OCI-LY1 (cell line): ENCODE data around the gene DNMT3A.

ENCODE experiments used
- H2AFZ ChIP-seq: fragments of 200-600 bp; sonication (generic), shearing (Covaris generic); 2 replicates; pipeline ENCODE4 v1.6.0; 2014; ENCODE audit warnings: antibody characterized with exemption, mild to moderate bottlenecking, low read length
- H3F3A ChIP-seq: fragments of 200-600 bp; sonication (generic), shearing (Covaris generic); 2 replicates; pipeline ENCODE4 v1.6.0; 2014; ENCODE audit warnings: mild to moderate bottlenecking, antibody characterized with exemption, low read length, moderate library complexity; ENCODE audit not compliant: insufficient read depth
- H3K27ac ChIP-seq: fragments of 200-600 bp; sonication (generic); 2 replicates; pipeline ENCODE4 v1.5.1; 2014; ENCODE audit warnings: low read length, mixed run types, mild to moderate bottlenecking, low read depth; ENCODE audit not compliant: poor library complexity, severe bottlenecking
- H3K27me3 ChIP-seq: fragments of 200-600 bp; sonication (generic); 2 replicates; pipeline ENCODE4 v1.6.0; 2014; ENCODE audit warnings: antibody characterized with exemption, mild to moderate bottlenecking, low read length, moderate library complexity; ENCODE audit not compliant: insufficient read depth
- H3K36me3 ChIP-seq: fragments of 200-600 bp; sonication (generic); 2 replicates; pipeline ENCODE4 v1.6.1; 2014; ENCODE audit warnings: mild to moderate bottlenecking, antibody characterized with exemption, low read length, moderate library complexity, mixed read lengths; ENCODE audit not compliant: insufficient read depth
- H3K4me1 ChIP-seq: fragments of 200-600 bp; sonication (generic); 2 replicates; pipeline ENCODE4 v1.5.1; 2014; ENCODE audit warnings: mild to moderate bottlenecking, low read length, moderate library complexity; ENCODE audit not compliant: insufficient read depth, severe bottlenecking
- H3K4me2 ChIP-seq: fragments of 200-600 bp; sonication (generic), shearing (Covaris generic); 2 replicates; pipeline ENCODE4 v1.6.1; 2014; ENCODE audit warnings: low read length
- H3K4me3 ChIP-seq: fragments of 200-600 bp; sonication (generic); 2 replicates; pipeline ENCODE4 v1.5.1; 2014; ENCODE audit warnings: low read length, low read depth, mild to moderate bottlenecking, mixed read lengths; ENCODE audit not compliant: poor library complexity, severe bottlenecking
- H3K79me2 ChIP-seq: fragments of 200-600 bp; shearing (Covaris generic); 2 replicates; pipeline ENCODE4 v1.6.1; 2016; ENCODE audit warnings: mixed run types, low read length, mixed read lengths; ENCODE audit not compliant: insufficient read depth
- H3K9ac ChIP-seq: fragments of 200-600 bp; sonication (generic), shearing (Covaris generic); 2 replicates; pipeline ENCODE4 v1.6.1; 2014; ENCODE audit warnings: mild to moderate bottlenecking, low read length, mixed read lengths
- H3K9me2 ChIP-seq: fragments of 200-600 bp; sonication (generic), shearing (Covaris generic); 2 replicates; pipeline ENCODE4 v1.6.1; 2014; ENCODE audit warnings: low read depth, mild to moderate bottlenecking, low read length, mixed read lengths
- H3K9me3 ChIP-seq: fragments of 200-600 bp; shearing (Covaris generic); 2 replicates; pipeline ENCODE4 v1.6.1; 2014; ENCODE audit warnings: low read length, mixed read lengths
- H4K20me1 ChIP-seq: fragments of 200-600 bp; sonication (generic), shearing (Covaris generic); 2 replicates; pipeline ENCODE4 v1.6.0; 2016; ENCODE audit warnings: mild to moderate bottlenecking, low read length; ENCODE audit not compliant: insufficient read depth
- EZH2 ChIP-seq: fragments of 200-600 bp; sonication (generic), shearing (Covaris generic); IDR thresholded peaks from 2 replicates; pipeline ENCODE4 v1.8.0; 2017; ENCODE audit warnings: borderline replicate concordance, mixed run types, mild to moderate bottlenecking, antibody characterized with exemption, low read length, moderate library complexity, mixed read lengths
- TF ChIP-seq, protein P1 (sequence below): fragments of 200-600 bp; sonication (generic), shearing (Covaris generic); IDR thresholded peaks from 2 replicates; pipeline ENCODE4 v1.5.1; 2017; ENCODE audit warnings: mild to moderate bottlenecking, antibody characterized with exemption, low read length, moderate library complexity, mixed read lengths

Gene DNMT3A

GRCh38 chr2:25356088-25356487 is 14.4 kb upstream of the DNMT3A start:
- Histone ChIP-seq H3K79me2 (no peaks in the 10 kb centered on the region), H3K9me2 (no peaks in the 10 kb centered on the region), H4K20me1 (no peaks in the 10 kb centered on the region), H3K36me3 (no peaks in the 10 kb centered on the region), H2AFZ (no peak overlapping the region), H3K9me3 (no peaks in the 10 kb centered on the region), H3F3A (no peaks in the 10 kb centered on the region), H3K4me2 (no peak overlapping the region), H3K4me3 (no peak overlapping the region), H3K27ac (no peak overlapping the region), H3K9ac (no peak overlapping the region), H3K4me1 (no peaks in the 10 kb centered on the region), H3K27me3 (peaks cover 3% of the 10 kb centered on the region; the same call in 1 of the 2 replicates)
- TF ChIP-seq EZH2 = no peak
- TF ChIP-seq, protein P1, sequence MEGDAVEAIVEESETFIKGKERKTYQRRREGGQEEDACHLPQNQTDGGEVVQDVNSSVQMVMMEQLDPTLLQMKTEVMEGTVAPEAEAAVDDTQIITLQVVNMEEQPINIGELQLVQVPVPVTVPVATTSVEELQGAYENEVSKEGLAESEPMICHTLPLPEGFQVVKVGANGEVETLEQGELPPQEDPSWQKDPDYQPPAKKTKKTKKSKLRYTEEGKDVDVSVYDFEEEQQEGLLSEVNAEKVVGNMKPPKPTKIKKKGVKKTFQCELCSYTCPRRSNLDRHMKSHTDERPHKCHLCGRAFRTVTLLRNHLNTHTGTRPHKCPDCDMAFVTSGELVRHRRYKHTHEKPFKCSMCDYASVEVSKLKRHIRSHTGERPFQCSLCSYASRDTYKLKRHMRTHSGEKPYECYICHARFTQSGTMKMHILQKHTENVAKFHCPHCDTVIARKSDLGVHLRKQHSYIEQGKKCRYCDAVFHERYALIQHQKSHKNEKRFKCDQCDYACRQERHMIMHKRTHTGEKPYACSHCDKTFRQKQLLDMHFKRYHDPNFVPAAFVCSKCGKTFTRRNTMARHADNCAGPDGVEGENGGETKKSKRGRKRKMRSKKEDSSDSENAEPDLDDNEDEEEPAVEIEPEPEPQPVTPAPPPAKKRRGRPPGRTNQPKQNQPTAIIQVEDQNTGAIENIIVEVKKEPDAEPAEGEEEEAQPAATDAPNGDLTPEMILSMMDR = no peak

GRCh38 chr2:25355270-25355669 is 13.5 kb upstream of the DNMT3A start:
- H4K20me1 ChIP-seq = no peaks in the 10 kb centered on the region
- no peaks in the 10 kb centered on the region for H3K4me1 ChIP-seq
- H3K9ac ChIP-seq = no peak overlapping the region
- no peak overlapping the region for H2AFZ ChIP-seq
- H3K9me3 ChIP-seq = no peaks in the 10 kb centered on the region
- no peaks in the 10 kb centered on the region for H3K36me3 ChIP-seq
- no peaks in the 10 kb centered on the region for H3F3A ChIP-seq
- no peak overlapping the region for H3K4me2 ChIP-seq
- peaks cover 3% of the 10 kb centered on the region; the same call in 1 of the 2 replicates for H3K27me3 ChIP-seq
- TF ChIP-seq, protein P1 = no peak
- TF ChIP-seq EZH2 = no peak
- no peak overlapping the region for H3K4me3 ChIP-seq
- H3K9me2 ChIP-seq = no peaks in the 10 kb centered on the region
- no peaks in the 10 kb centered on the region for H3K79me2 ChIP-seq
- H3K27ac ChIP-seq = no peak overlapping the region

- Histone ChIP-seq H2AFZ (no peak overlapping the region), H4K20me1 (no peaks in the 10 kb centered on the region), H3F3A (no peaks in the 10 kb centered on the region), H3K9me2 (no peaks in the 10 kb centered on the region), H3K79me2 (no peaks in the 10 kb centered on the region), H3K9me3 (no peaks in the 10 kb centered on the region), H3K4me2 (no peak overlapping the region), H3K27me3 (no peaks in the 10 kb centered on the region; the same call in 1 of the 2 replicates), H3K9ac (no peak overlapping the region), H3K27ac (no peak overlapping the region), H3K4me3 (no peak overlapping the region), H3K36me3 (no peaks in the 10 kb centered on the region), H3K4me1 (no peaks in the 10 kb centered on the region)
- TF ChIP-seq EZH2 = no peak
Observed at GRCh38 chr2:25354116-25354515, 12.4 kb upstream of the DNMT3A start.

- H3F3A ChIP-seq = no peaks in the 10 kb centered on the region
- no peaks in the 10 kb centered on the region for H4K20me1 ChIP-seq
- H3K36me3 ChIP-seq = no peaks in the 10 kb centered on the region
- no peaks in the 10 kb centered on the region for H3K79me2 ChIP-seq
- H3K9me2 ChIP-seq = no peaks in the 10 kb centered on the region
- H3K9ac ChIP-seq = no peak overlapping the region
- no peaks in the 10 kb centered on the region for H3K4me1 ChIP-seq
- no peak overlapping the region for H3K4me2 ChIP-seq
- H3K27me3 ChIP-seq = peaks cover 6% of the 10 kb centered on the region; the same call in 1 of the 2 replicates
- H3K27ac ChIP-seq = no peak overlapping the region
- H3K9me3 ChIP-seq = no peaks in the 10 kb centered on the region
- no peak overlapping the region for H2AFZ ChIP-seq
- TF ChIP-seq, protein P1 = no peak
- TF ChIP-seq EZH2 = no peak
- no peak overlapping the region for H3K4me3 ChIP-seq
Observed at GRCh38 chr2:25349397-25349796, 7.7 kb upstream of the DNMT3A start.
